Mesenchymal stem cell (in vitro differentiated cells and primary cell): ENCODE results near the gene FAM20B.

Experiments used
- DNase-seq: peaks from one replicate; pipeline ENCODE4 v3.0.0-alpha.2; 2013
- H2AFZ ChIP-seq: one replicate; pipeline ENCODE4 v1.6.1; 2013; ENCODE audit warnings: low read depth, mild to moderate bottlenecking, control low read depth, inconsistent platforms, low read length, moderate library complexity
- H2AK5ac ChIP-seq: 2 replicates; pipeline ENCODE4 v1.6.1; 2013; ENCODE audit warnings: low read length, moderate library complexity, mild to moderate bottlenecking, inconsistent platforms; ENCODE audit not compliant: severe bottlenecking
- H2BK120ac ChIP-seq: one replicate; pipeline ENCODE4 v1.6.1; 2013; ENCODE audit warnings: low read depth, mild to moderate bottlenecking, inconsistent platforms, low read length, moderate library complexity
- H2BK12ac ChIP-seq, 2 experiments: one replicate each; pipeline ENCODE4 v1.6.1; 2013; ENCODE audit warnings: inconsistent platforms in 2 of 2, low read length in 2 of 2, mild to moderate bottlenecking in 2 of 2, moderate library complexity in 2 of 2, control low read depth in 1 of 2
- H2BK15ac ChIP-seq: one replicate; pipeline ENCODE4 v1.6.1; 2013; ENCODE audit warnings: mild to moderate bottlenecking, low read depth, inconsistent platforms; ENCODE audit not compliant: poor library complexity, severe bottlenecking
- H2BK5ac ChIP-seq: 2 replicates; pipeline ENCODE4 v1.6.1; 2013; ENCODE audit warnings: low read depth, mild to moderate bottlenecking, low read length, control low read depth, inconsistent platforms; ENCODE audit not compliant: poor library complexity, severe bottlenecking
- H3K14ac ChIP-seq, 2 experiments: one replicate each; pipeline ENCODE4 v1.6.1; 2013; ENCODE audit warnings: inconsistent platforms in 2 of 2, low read length in 2 of 2, control low read depth in 1 of 2, mild to moderate bottlenecking in 1 of 2, moderate library complexity in 1 of 2
- H3K18ac ChIP-seq, 2 experiments: one replicate each; pipeline ENCODE4 v1.6.1; 2013; ENCODE audit warnings: inconsistent platforms in 2 of 2, low read length in 2 of 2, control low read depth in 1 of 2, low read depth in 1 of 2, mild to moderate bottlenecking in 1 of 2
- H3K23ac ChIP-seq, 2 experiments: one replicate each; pipeline ENCODE4 v1.6.1; 2013; ENCODE audit warnings: inconsistent platforms in 2 of 2, low read length in 2 of 2, mild to moderate bottlenecking in 2 of 2, moderate library complexity in 2 of 2, control low read depth in 1 of 2
- H3K27ac ChIP-seq: 2 replicates; pipeline ENCODE4 v1.5.1; 2013; ENCODE audit warnings: mild to moderate bottlenecking, moderate library complexity, low read length, control low read depth, inconsistent platforms; ENCODE audit not compliant: poor library complexity, severe bottlenecking
- H3K27me3 ChIP-seq, 2 experiments: 2 replicates each; pipeline versions ENCODE4 v1.6.1 to v1.7.0; 2013; ENCODE audit warnings: low read length in 2 of 2, mild to moderate bottlenecking in 2 of 2, moderate library complexity in 2 of 2, control low read depth in 1 of 2, inconsistent platforms in 1 of 2; ENCODE audit not compliant: control insufficient read depth in 1 of 2, insufficient read depth in 1 of 2
- H3K36me3 ChIP-seq, 2 experiments: 2 replicates each; pipeline versions ENCODE4 v1.6.1 to v1.7.0; 2013; ENCODE audit warnings: low read length in 2 of 2, control low read depth in 1 of 2, inconsistent platforms in 1 of 2, low read depth in 1 of 2, mild to moderate bottlenecking in 1 of 2; ENCODE audit not compliant: insufficient read depth in 2 of 2, control insufficient read depth in 1 of 2
- H3K4ac ChIP-seq, 2 experiments: one replicate each; pipeline ENCODE4 v1.6.1; 2013; ENCODE audit warnings: inconsistent platforms in 2 of 2, low read length in 2 of 2, mild to moderate bottlenecking in 2 of 2, moderate library complexity in 2 of 2, control low read depth in 1 of 2, low read depth in 1 of 2
- H3K4me1 ChIP-seq: 2 replicates; pipeline ENCODE4 v1.6.1; 2013; ENCODE audit warnings: low read depth, low read length, control low read depth; ENCODE audit not compliant: control insufficient read depth, insufficient read depth
- H3K4me2 ChIP-seq: 2 replicates; pipeline ENCODE4 v1.6.1; 2013; ENCODE audit warnings: low read length, mild to moderate bottlenecking, inconsistent platforms; ENCODE audit not compliant: poor library complexity, severe bottlenecking
- H3K4me3 ChIP-seq, 2 experiments: 2 replicates each; pipeline versions ENCODE4 v1.5.1 to v1.7.0; 2013; ENCODE audit warnings: low read length in 2 of 2, mild to moderate bottlenecking in 2 of 2, control low read depth in 1 of 2, low read depth in 1 of 2; ENCODE audit not compliant: insufficient read depth in 1 of 2
- H3K79me1 ChIP-seq: replicated peaks from 2 replicates; pipeline ENCODE4 v1.6.1; 2013; ENCODE audit warnings: mild to moderate bottlenecking, control low read depth, low read length, inconsistent platforms; ENCODE audit not compliant: poor library complexity, severe bottlenecking
- H3K9ac ChIP-seq: 2 replicates; pipeline ENCODE4 v1.7.0; 2013; ENCODE audit warnings: mild to moderate bottlenecking, low read length, moderate library complexity
- H3K9me3 ChIP-seq: 2 replicates; pipeline ENCODE4 v1.7.0; 2013; ENCODE audit warnings: mild to moderate bottlenecking, low read length; ENCODE audit not compliant: control insufficient read depth
- H4K8ac ChIP-seq: one replicate; pipeline ENCODE4 v1.6.1; 2013; ENCODE audit warnings: inconsistent platforms, mild to moderate bottlenecking, low read length, moderate library complexity
- H4K91ac ChIP-seq: one replicate; pipeline ENCODE4 v1.6.1; 2013; ENCODE audit warnings: mild to moderate bottlenecking, low read length, inconsistent platforms
- WGBS: methylation state at CpG from one replicate; pipeline ENCODE4 v1.1.7; 2013; ENCODE audit warnings: mixed read lengths; 5-methylcytosine and 5-hydroxymethylcytosine counted together

FAM20B gene

GRCh38 chr1:179015396-179015795 is 10.3 kb upstream of the FAM20B start:
- Histone ChIP-seq H3K18ac (no peak overlapping the region), H4K91ac (no peak overlapping the region), H3K14ac (no peak overlapping the region), H4K8ac (no peak overlapping the region), H2BK5ac (no peak overlapping the region), H3K27ac (no peak overlapping the region), H3K4me1 (peaks cover 4% of the 10 kb centered on the region), H2AK5ac (no peak overlapping the region), H3K79me1 (no peaks in the 10 kb centered on the region), H3K9me3 (no peaks in the 10 kb centered on the region), H2BK120ac (no peak overlapping the region), H3K27me3 (no peaks in the 10 kb centered on the region), H3K9ac (no peak overlapping the region), H3K4ac (no peak overlapping the region), H3K4me2 (no peak overlapping the region), H3K4me3 (no peak overlapping the region), H3K36me3 (peaks cover 0 to 2% of the 10 kb centered on the region in 2 experiments), H2AFZ (no peak overlapping the region), H3K23ac (no peak overlapping the region), H2BK15ac (no peak overlapping the region), H2BK12ac (no peak overlapping the region)
- no peak for DNase-seq
- 88% methylated on average over 2 of the region's 2 CpGs for WGBS

GRCh38 chr1:179016706-179017382 is 8.8 kb upstream of the FAM20B start:
- H3K79me1 ChIP-seq, result no peaks in the 10 kb centered on the region
- H3K9ac ChIP-seq, result peak overlapping the region; percentile 56
- no peak overlapping the region for H2BK12ac ChIP-seq
- H3K14ac ChIP-seq, result no peak overlapping the region
- no peaks in the 10 kb centered on the region for H3K27me3 ChIP-seq
- no peak overlapping the region for H3K23ac ChIP-seq
- no peak overlapping the region for H3K27ac ChIP-seq
- H3K4me2 ChIP-seq, result no peak overlapping the region
- peak; percentile 76 for DNase-seq
- peak overlapping the region; percentile 76 for H4K8ac ChIP-seq
- WGBS, result 40% methylated on average over 5 of the region's 5 CpGs
- no peak overlapping the region for H4K91ac ChIP-seq
- H3K4me3 ChIP-seq, result peak overlapping the region in 1 of 2 experiments; percentile 51
- no peaks in the 10 kb centered on the region for H3K9me3 ChIP-seq
- H3K4me1 ChIP-seq, result peaks cover 4% of the 10 kb centered on the region
- H2BK120ac ChIP-seq, result no peak overlapping the region
- no peak overlapping the region for H3K18ac ChIP-seq
- H2BK5ac ChIP-seq, result no peak overlapping the region
- no peak overlapping the region for H2AFZ ChIP-seq
- no peak overlapping the region for H2BK15ac ChIP-seq
- H2AK5ac ChIP-seq, result no peak overlapping the region
- peaks cover 0 to 2% of the 10 kb centered on the region in 2 experiments for H3K36me3 ChIP-seq
- H3K4ac ChIP-seq, result peak overlapping the region in 1 of 2 experiments; percentile 29

GRCh38 chr1:179017383-179018326 is 8.0 kb upstream of the FAM20B start:
- Histone ChIP-seq H2BK120ac (no peak overlapping the region), H3K27me3 (peaks cover 0 to 3% of the 10 kb centered on the region in 2 experiments), H2AFZ (no peak overlapping the region), H2BK15ac (no peak overlapping the region), H3K79me1 (no peaks in the 10 kb centered on the region), H2BK12ac (peak overlapping the region in 1 of 2 experiments; percentile 68), H3K18ac (no peak overlapping the region), H3K4me3 (peak overlapping the region in 1 of 2 experiments; percentile 51), H3K4ac (no peak overlapping the region), H4K8ac (no peak overlapping the region), H3K27ac (no peak overlapping the region), H3K23ac (no peak overlapping the region), H3K9me3 (no peaks in the 10 kb centered on the region), H2AK5ac (no peak overlapping the region), H2BK5ac (no peak overlapping the region), H4K91ac (no peak overlapping the region), H3K9ac (peak overlapping the region; percentile 56), H3K14ac (no peak overlapping the region), H3K4me1 (peaks cover 4% of the 10 kb centered on the region), H3K4me2 (no peak overlapping the region), H3K36me3 (peaks cover 0 to 2% of the 10 kb centered on the region in 2 experiments)
- peak; percentile 56 for DNase-seq
- 8% methylated on average over 2 of the region's 3 CpGs for WGBS

GRCh38 chr1:179021873-179022272 is 3.8 kb upstream of the FAM20B start:
- no peak overlapping the region for H2BK15ac ChIP-seq
- DNase-seq, result no peak
- no peaks in the 10 kb centered on the region for H3K79me1 ChIP-seq
- WGBS, result 91% methylated on average over 5 of the region's 6 CpGs
- H4K8ac ChIP-seq, result no peak overlapping the region
- H3K9me3 ChIP-seq, result no peaks in the 10 kb centered on the region
- peak overlapping the region in 1 of 2 experiments; percentile 64 for H3K4me3 ChIP-seq
- H2AK5ac ChIP-seq, result no peak overlapping the region
- peaks cover 0 to 5% of the 10 kb centered on the region in 2 experiments for H3K27me3 ChIP-seq
- H3K4me1 ChIP-seq, result peaks cover 4% of the 10 kb centered on the region
- no peak overlapping the region for H4K91ac ChIP-seq
- peak overlapping the region; percentile 63 for H3K9ac ChIP-seq
- H2BK120ac ChIP-seq, result no peak overlapping the region
- no peak overlapping the region for H3K4ac ChIP-seq
- no peaks in the 10 kb centered on the region for H3K36me3 ChIP-seq
- H2AFZ ChIP-seq, result no peak overlapping the region
- no peak overlapping the region for H3K23ac ChIP-seq
- H3K27ac ChIP-seq, result no peak overlapping the region
- no peak overlapping the region for H3K18ac ChIP-seq
- no peak overlapping the region for H2BK5ac ChIP-seq
- H3K14ac ChIP-seq, result no peak overlapping the region
- no peak overlapping the region for H3K4me2 ChIP-seq
- H2BK12ac ChIP-seq, result peak overlapping the region in 1 of 2 experiments; percentile 11
